Measurements from ENCODE around the gene L2HGDH. TPM values are rescaled to one million over a fixed set of nuclear protein-coding genes. Genes with fewer than 3 reads are reported as not detected.

The L2HGDH gene
- total RNA-seq, 2 experiments from 2014 or later = 1.7 to 3.1 TPM

- no peaks in the 10 kb centered on the region for H3K27me3 ChIP-seq (ENCODE audit: control insufficient read depth in 1 of 2, insufficient read depth in 2 of 2, low read length in 2 of 2)
- Mint-ChIP-seq H3K27ac (no peak overlapping the region), H3K4me1 (ENCODE audit: low read depth) (no peaks in the 10 kb centered on the region), H3K36me3 (ENCODE audit: low read depth) (peaks cover 29% of the 10 kb centered on the region), H3K9me3 (no peaks in the 10 kb centered on the region), H3K4me3 (no peak overlapping the region), H3K27me3 (no peaks in the 10 kb centered on the region)
- no peak for DNase-seq
- ATAC-seq (ENCODE audit: poor library complexity) = no peak
- H3K4me1 ChIP-seq (ENCODE audit: insufficient read depth, low read length) = no peaks in the 10 kb centered on the region
- CTCF ChIA-PET = interaction anchor here (1.2 kb wide), 1 partner anchor 32 kb away, joined by 4 read pairs; no protein-coding TSS in a partner anchor
- H3K4me3 ChIP-seq (ENCODE audit: low read length) = no peak overlapping the region
- no peak overlapping the region for H3K27ac ChIP-seq (ENCODE audit: low read depth in 1 of 2, low read length in 2 of 2)
- intact Hi-C loops (cut with DNase I, micrococcal nuclease) = no loop called here
- POLR2A ChIA-PET = no interaction called here
- peaks cover 11% of the 10 kb centered on the region for H3K36me3 ChIP-seq (ENCODE audit: insufficient read depth, low read length)
- no peaks in the 10 kb centered on the region for H3K9me3 ChIP-seq (ENCODE audit: control insufficient read depth in 1 of 2, insufficient read depth in 1 of 2, low read length in 2 of 2)
- TF ChIP-seq CTCF (IDR thresholded peaks at IDR 0.05) = no peak
Measured at GRCh38 chr14:50352584-50352983, 40.6 kb upstream of the L2HGDH start.

- Histone ChIP-seq H3K4me1 (ENCODE audit: insufficient read depth, low read length) (no peaks in the 10 kb centered on the region), H3K4me3 (ENCODE audit: low read length) (no peak overlapping the region), H3K9me3 (ENCODE audit: control insufficient read depth in 1 of 2, insufficient read depth in 1 of 2, low read length in 2 of 2) (no peaks in the 10 kb centered on the region), H3K27ac (ENCODE audit: low read depth in 1 of 2, low read length in 2 of 2) (no peak overlapping the region), H3K36me3 (ENCODE audit: insufficient read depth, low read length) (no peaks in the 10 kb centered on the region), H3K27me3 (ENCODE audit: control insufficient read depth in 1 of 2, insufficient read depth in 2 of 2, low read length in 2 of 2) (no peaks in the 10 kb centered on the region)
- Mint-ChIP-seq H3K9me3 (no peaks in the 10 kb centered on the region), H3K27me3 (no peaks in the 10 kb centered on the region), H3K36me3 (ENCODE audit: low read depth) (peaks cover 15% of the 10 kb centered on the region), H3K4me1 (ENCODE audit: low read depth) (no peaks in the 10 kb centered on the region), H3K4me3 (no peak overlapping the region), H3K27ac (no peak overlapping the region)
- no peak for TF ChIP-seq CTCF (IDR thresholded peaks at IDR 0.05)
- POLR2A ChIA-PET = interaction anchor here (0.7 kb wide), 1 partner anchor 13 kb away, joined by 4 read pairs; no protein-coding TSS in a partner anchor
- ATAC-seq (ENCODE audit: poor library complexity) = no peak
- no peak for DNase-seq
- CTCF ChIA-PET = no interaction called here
- intact Hi-C loops (cut with DNase I, micrococcal nuclease) = no loop called here
Measured at GRCh38 chr14:50350975-50351374, 38.9 kb upstream of the L2HGDH start.

DNA sequence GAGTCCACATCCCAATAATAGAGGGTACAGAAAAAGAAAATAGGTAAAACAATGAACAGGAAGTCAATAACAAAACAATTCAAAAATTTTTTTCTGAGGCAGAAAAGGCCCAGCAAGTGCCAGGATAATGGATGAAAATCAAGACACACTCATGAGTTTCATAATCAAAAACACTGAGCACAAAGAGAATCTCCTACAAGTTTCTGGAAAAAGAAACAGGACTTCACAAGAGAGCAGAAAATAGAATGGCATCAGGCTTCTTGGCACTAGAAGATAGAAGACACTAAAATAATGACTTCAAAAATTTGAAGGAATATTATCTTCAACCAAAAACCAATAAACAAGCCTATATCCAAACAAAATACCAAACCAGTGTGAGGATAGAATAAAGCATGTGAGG, 36.9 kb upstream of the L2HGDH start:
- no peak overlapping the region for H3K4me3 ChIP-seq (ENCODE audit: low read length)
- H3K36me3 ChIP-seq (ENCODE audit: insufficient read depth, low read length) = no peaks in the 10 kb centered on the region
- H3K27ac ChIP-seq (ENCODE audit: low read depth in 1 of 2, low read length in 2 of 2) = no peak overlapping the region
- Mint-ChIP-seq H3K4me1 (ENCODE audit: low read depth) (peaks cover 5% of the 10 kb centered on the region), H3K27ac (no peak overlapping the region), H3K9me3 (no peaks in the 10 kb centered on the region), H3K27me3 (no peaks in the 10 kb centered on the region), H3K4me3 (no peak overlapping the region), H3K36me3 (ENCODE audit: low read depth) (peaks cover 5% of the 10 kb centered on the region)
- POLR2A ChIA-PET = no interaction called here
- ATAC-seq (ENCODE audit: poor library complexity) = no peak
- CTCF ChIA-PET = no interaction called here
- H3K4me1 ChIP-seq (ENCODE audit: insufficient read depth, low read length) = no peaks in the 10 kb centered on the region
- no peaks in the 10 kb centered on the region for H3K27me3 ChIP-seq (ENCODE audit: control insufficient read depth in 1 of 2, insufficient read depth in 2 of 2, low read length in 2 of 2)
- DNase-seq = no peak
- intact Hi-C loops (cut with DNase I, micrococcal nuclease) = no loop called here
- no peaks in the 10 kb centered on the region for H3K9me3 ChIP-seq (ENCODE audit: control insufficient read depth in 1 of 2, insufficient read depth in 1 of 2, low read length in 2 of 2)
- no peak for TF ChIP-seq CTCF (IDR thresholded peaks at IDR 0.05)
